Sigmoid colon (tissue), 7 donors: ENCODE measurements around the gene SH3BP5. TPM values are rescaled to one million over a fixed set of nuclear protein-coding genes. Genes with fewer than 3 reads are reported as not detected.

Source experiments
- DNase-seq: peaks from one replicate; pipeline ENCODE4 v3.0.0-alpha.2; 2019
- H3K27ac ChIP-seq, 4 donors: fragments of 200-600 bp; sonication (generic); one replicate each; pipeline ENCODE4 v1.5.1; 2016 to 2019; ENCODE audit warnings: mild to moderate bottlenecking in 1 of 4
- H3K27me3 ChIP-seq, 3 donors: fragments of 200-600 bp; sonication (generic); one replicate each; pipeline ENCODE4 v1.5.1; 2019; ENCODE audit warnings: mild to moderate bottlenecking in 1 of 3
- H3K36me3 ChIP-seq, 4 donors: fragments of 200-600 bp; sonication (generic); one replicate each; pipeline ENCODE4 v1.5.1; 2016 to 2019
- H3K4me1 ChIP-seq, 4 donors: fragments of 200-600 bp; sonication (generic); one replicate each; pipeline ENCODE4 v1.5.1; 2017 to 2019
- H3K4me3 ChIP-seq, 4 donors: fragments of 200-600 bp; sonication (generic); one replicate each; pipeline ENCODE4 v1.5.1; 2017 to 2019; ENCODE audit warnings: mild to moderate bottlenecking in 2 of 4, moderate library complexity in 1 of 4
- H3K9me3 ChIP-seq, 4 donors: fragments of 200-600 bp in 3 of 4; sonication (generic) in 3 of 4; one replicate each; pipeline versions ENCODE4 v1.5.1 to v1.6.1; 2013 to 2019
- EP300 ChIP-seq, 4 donors: sonication (generic); formaldehyde crosslinking; IDR thresholded peaks; one replicate each; pipeline ENCODE4 v1.6.1; 2017; ENCODE audit warnings: antibody characterized with exemption in 4 of 4
- POLR2A ChIP-seq, 2 donors: fragments of 450-650 bp; IDR thresholded peaks; one replicate each; pipeline ENCODE4 v1.6.1; 2016; ENCODE audit warnings: antibody characterized with exemption in 2 of 2, mild to moderate bottlenecking in 2 of 2, moderate library complexity in 2 of 2
- POLR2AphosphoS5 ChIP-seq, 4 donors: sonication (generic); formaldehyde crosslinking; IDR thresholded peaks; one replicate each; pipeline ENCODE4 v1.6.1; 2017; ENCODE audit warnings: antibody characterized with exemption in 4 of 4
- WGBS, 2 donors: extraction: QIAGEN DNeasy Blood & Tissue Kit; methylation state at CpG; one replicate each; pipeline ENCODE4 v1.1.7; 2013; 5-methylcytosine and 5-hydroxymethylcytosine counted together
- intact Hi-C: fragments of 100-400 bp; cut with DNase I; formaldehyde crosslinking; loops from one replicate; pipeline ENCODE4 v1.15.1; 2023
- polyA plus RNA-seq, 3 donors: library from polyadenylated mRNA; stranded (reverse); fragments of 200-250 nt; gene quantifications; one replicate each; pipeline ENCODE4 v1.2.3, GENCODE V29; 2013
- total RNA-seq, 4 donors: library from RNA; depleted of rRNA; stranded (reverse); fragments of >200 nt; gene quantifications; one replicate each; pipeline ENCODE4 v1.1.0, GENCODE V29; 2016
- TF ChIP-seq, protein P1 (sequence below), 4 experiments: fragments of 450-650 bp in 3 of 4; fragments of 200-600 bp in 1 of 4; IDR thresholded peaks; one replicate each; pipeline ENCODE4 v1.5.1; 2016 to 2019; ENCODE audit warnings: antibody characterized with exemption in 4 of 4, mild to moderate bottlenecking in 3 of 4, moderate library complexity in 2 of 4
- donor health status: healthy with polysubstance abuse.
- donor health status: Bipolar disorder and iron deficiency.
- donor health status: healthy.

Gene SH3BP5
- total and polyA plus RNA-seq, 7 donors: 5.5 to 40.4 (median 31.2) TPM

DNA sequence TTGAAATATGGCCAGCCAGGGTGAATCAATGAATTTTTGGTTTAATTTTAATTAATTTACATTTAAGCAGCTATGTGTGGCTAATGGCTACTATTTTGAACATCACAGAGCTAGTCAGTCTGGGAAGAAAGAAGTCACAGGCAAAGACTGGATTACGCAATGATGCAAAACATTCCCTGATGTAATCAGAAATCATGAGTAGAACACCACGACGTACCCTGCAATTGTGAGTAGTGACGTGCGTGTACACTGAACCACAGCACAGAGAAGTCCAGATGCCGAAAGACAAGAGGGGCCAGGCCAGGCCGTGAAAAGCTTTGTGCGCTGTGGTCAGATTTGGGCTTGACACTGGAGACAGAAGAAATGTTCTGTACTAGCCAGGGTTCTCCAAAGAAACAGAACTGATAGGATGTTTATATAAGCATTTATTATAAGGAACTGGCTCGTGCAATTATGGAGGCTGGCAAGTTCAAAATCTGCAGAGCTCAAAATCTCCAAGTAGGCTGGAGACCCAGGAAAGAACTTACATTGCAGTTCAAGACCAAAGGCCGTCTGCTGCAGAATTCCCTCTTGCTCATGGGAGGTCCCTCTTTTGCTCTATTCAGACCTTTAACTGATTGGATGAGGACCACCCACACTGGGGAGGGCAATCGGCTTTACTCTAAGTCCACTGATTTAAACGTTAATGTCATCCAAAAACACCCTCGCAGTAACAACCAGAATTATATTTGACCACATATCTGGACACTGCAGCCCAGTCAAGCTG lies 44.6 kb downstream of the SH3BP5 start:
- Histone ChIP-seq H3K9me3 (no peaks in the 10 kb centered on the region), H3K4me1 (peaks cover 0 to 33% (median 25%) of the 10 kb centered on the region in 4 donors), H3K27ac (peak overlapping the region; percentile 71 to 76 (median 75)), H3K27me3 (no peaks in the 10 kb centered on the region), H3K4me3 (no peak overlapping the region), H3K36me3 (no peaks in the 10 kb centered on the region)
- intact Hi-C loops: no loop called here
- 77% methylated on average over 13 of the region's 13 CpGs for WGBS, 2 donors
- peak in 1 of 2 donors; percentile 27 for TF ChIP-seq POLR2A (IDR thresholded peaks at IDR 0.05)
- TF ChIP-seq, protein P1, sequence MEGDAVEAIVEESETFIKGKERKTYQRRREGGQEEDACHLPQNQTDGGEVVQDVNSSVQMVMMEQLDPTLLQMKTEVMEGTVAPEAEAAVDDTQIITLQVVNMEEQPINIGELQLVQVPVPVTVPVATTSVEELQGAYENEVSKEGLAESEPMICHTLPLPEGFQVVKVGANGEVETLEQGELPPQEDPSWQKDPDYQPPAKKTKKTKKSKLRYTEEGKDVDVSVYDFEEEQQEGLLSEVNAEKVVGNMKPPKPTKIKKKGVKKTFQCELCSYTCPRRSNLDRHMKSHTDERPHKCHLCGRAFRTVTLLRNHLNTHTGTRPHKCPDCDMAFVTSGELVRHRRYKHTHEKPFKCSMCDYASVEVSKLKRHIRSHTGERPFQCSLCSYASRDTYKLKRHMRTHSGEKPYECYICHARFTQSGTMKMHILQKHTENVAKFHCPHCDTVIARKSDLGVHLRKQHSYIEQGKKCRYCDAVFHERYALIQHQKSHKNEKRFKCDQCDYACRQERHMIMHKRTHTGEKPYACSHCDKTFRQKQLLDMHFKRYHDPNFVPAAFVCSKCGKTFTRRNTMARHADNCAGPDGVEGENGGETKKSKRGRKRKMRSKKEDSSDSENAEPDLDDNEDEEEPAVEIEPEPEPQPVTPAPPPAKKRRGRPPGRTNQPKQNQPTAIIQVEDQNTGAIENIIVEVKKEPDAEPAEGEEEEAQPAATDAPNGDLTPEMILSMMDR (IDR thresholded peaks at IDR 0.05): no peak
- TF ChIP-seq POLR2AphosphoS5 (IDR thresholded peaks at IDR 0.05): peak; percentile 60 to 87 (median 69)
- peak; percentile 74 to 93 (median 91) for TF ChIP-seq EP300 (IDR thresholded peaks at IDR 0.05)
- DNase-seq: peak; percentile 95

DNA sequence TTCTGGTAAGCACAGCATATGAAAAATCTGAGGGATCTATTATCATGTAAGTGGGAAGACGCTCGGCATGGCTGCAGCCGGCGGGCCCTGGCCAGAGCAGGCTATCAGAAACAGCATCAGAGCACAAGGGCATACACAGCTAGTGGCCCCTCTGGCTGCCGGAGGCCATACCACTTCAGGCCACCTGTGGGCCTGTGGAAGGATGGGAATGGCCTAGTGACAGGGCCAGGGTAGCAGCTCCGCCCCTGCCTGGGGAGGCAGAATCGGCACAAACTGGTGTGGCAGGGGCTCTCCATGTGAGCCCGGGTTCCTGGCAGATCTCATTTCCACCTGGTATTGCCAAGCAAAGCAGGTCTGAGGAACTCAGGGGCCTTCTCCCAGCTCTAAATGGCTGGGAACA lies 46.4 kb downstream of the SH3BP5 start:
- Histone ChIP-seq H3K27me3 (no peaks in the 10 kb centered on the region), H3K9me3 (no peaks in the 10 kb centered on the region), H3K27ac (peak overlapping the region in 3 of 4 donors; percentile 14 to 76 (median 75)), H3K4me3 (no peak overlapping the region), H3K36me3 (no peaks in the 10 kb centered on the region), H3K4me1 (peaks cover 0 to 19% (median 17%) of the 10 kb centered on the region in 4 donors)
- intact Hi-C loops: no loop called here
- WGBS, 2 donors: 94 to 97% methylated on average over 8 of the region's 8 CpGs
- DNase-seq: no peak
- TF ChIP-seq EP300 (IDR thresholded peaks at IDR 0.05) (no peak), POLR2AphosphoS5 (IDR thresholded peaks at IDR 0.05) (no peak), POLR2A (IDR thresholded peaks at IDR 0.05) (no peak)
- TF ChIP-seq, protein P1 (IDR thresholded peaks at IDR 0.05): no peak

DNA sequence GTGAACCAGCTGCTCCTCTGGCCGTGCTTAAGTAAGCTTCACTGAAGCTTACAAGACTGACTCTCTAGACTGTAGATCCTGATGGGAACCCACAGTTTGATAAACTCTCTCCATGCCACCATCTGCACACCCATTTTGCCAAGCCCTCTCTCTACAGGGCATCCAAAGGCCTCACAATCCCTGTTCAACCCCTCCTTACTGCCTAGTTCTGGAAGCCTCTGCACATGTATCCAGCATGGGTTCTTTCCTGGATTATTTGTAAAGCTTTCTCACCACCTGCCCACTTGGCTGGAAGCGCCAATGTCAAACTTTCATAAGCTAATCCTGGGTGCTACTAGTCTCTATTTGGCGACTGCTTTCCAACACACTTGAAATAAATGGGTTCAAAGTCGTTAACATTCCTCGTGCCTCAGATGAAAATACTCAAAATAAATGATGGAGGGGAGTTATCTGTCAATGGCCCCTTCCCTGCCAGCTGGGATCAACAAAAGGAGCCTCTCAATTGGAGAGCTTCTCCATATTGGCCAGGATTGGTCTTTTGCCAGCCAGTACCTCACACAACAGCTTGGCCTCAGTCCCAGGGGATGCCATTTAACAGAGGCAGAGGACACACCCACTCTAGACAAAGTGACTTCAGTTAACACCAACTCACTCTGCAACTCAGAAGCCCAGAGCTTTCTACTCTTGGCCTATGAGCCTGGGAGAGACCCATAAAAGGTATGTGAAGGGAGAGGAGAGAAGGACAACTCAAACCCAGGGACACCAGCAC lies 48.1 kb downstream of the SH3BP5 start:
- Histone ChIP-seq H3K27me3 (no peaks in the 10 kb centered on the region), H3K4me3 (no peak overlapping the region), H3K4me1 (peaks cover 0 to 19% (median 17%) of the 10 kb centered on the region in 4 donors), H3K27ac (peak overlapping the region in 1 of 4 donors; percentile 4), H3K36me3 (no peaks in the 10 kb centered on the region), H3K9me3 (no peaks in the 10 kb centered on the region)
- WGBS, 2 donors: 79 to 83% methylated on average over 5 of the region's 5 CpGs
- TF ChIP-seq POLR2A (IDR thresholded peaks at IDR 0.05) (no peak), POLR2AphosphoS5 (IDR thresholded peaks at IDR 0.05) (no peak), EP300 (IDR thresholded peaks at IDR 0.05) (no peak)
- TF ChIP-seq, protein P1 (IDR thresholded peaks at IDR 0.05): no peak
- intact Hi-C loops: no loop called here
- no peak for DNase-seq

DNA sequence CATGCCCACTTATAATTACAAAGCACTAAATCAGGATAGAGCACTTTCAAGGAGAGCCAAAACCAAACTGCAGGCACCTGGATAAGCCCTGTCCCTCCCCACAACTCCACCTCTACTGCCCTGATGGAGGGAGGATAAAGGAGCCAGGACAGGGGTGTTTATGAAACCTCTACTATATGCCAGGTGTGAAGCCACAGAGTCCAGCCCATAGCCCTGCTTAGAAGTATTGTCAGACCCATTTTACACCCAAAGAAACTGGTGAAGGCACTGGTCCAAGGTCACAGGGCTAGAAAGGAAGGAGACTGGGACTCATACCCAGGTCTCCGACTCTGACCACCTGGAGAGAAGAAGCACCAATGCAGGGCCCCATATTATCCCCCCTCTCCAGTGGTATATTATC lies 48.7 kb downstream of the SH3BP5 start:
- TF ChIP-seq POLR2AphosphoS5 (IDR thresholded peaks at IDR 0.05) (no peak), EP300 (IDR thresholded peaks at IDR 0.05) (no peak), POLR2A (IDR thresholded peaks at IDR 0.05) (no peak)
- TF ChIP-seq, protein P1 (IDR thresholded peaks at IDR 0.05): no peak
- no peak overlapping the region for H3K4me3 ChIP-seq
- no peaks in the 10 kb centered on the region for H3K36me3 ChIP-seq
- intact Hi-C loops: no loop called here
- no peaks in the 10 kb centered on the region for H3K27me3 ChIP-seq
- 83 to 96% methylated on average over 1 of the region's 1 CpG for WGBS, 2 donors
- H3K27ac ChIP-seq: no peak overlapping the region
- DNase-seq: no peak
- H3K9me3 ChIP-seq: no peaks in the 10 kb centered on the region
- H3K4me1 ChIP-seq: peaks cover 0 to 19% (median 17%) of the 10 kb centered on the region in 4 donors
